G401.6 (cell line): ENCODE results near the gene CIRBP.

Source experiments
- FAIRE-seq: peaks from 2 replicates; lab custom pipeline; 2012; peaks lifted over from hg19 to GRCh38; lab: Jason Lieb, UNC

CIRBP gene

GRCh38 chr19:1256646-1257474, 12.3 kb upstream of the CIRBP start:
- FAIRE-seq: no peak

- FAIRE-seq: peak; percentile 65
These were observed 11.5 kb upstream of the CIRBP start for GRCh38 chr19:1257475-1258162.

- FAIRE-seq: no peak
These were observed 11.0 kb upstream of the CIRBP start for GRCh38 chr19:1258163-1258492.

GRCh38 chr19:1258707-1259205, 10.4 kb upstream of the CIRBP start:
- FAIRE-seq: peak; percentile 86

GRCh38 chr19:1259206-1259875, 9.8 kb upstream of the CIRBP start:
- peak; percentile 37 for FAIRE-seq

GRCh38 chr19:1259876-1260748, 9.0 kb upstream of the CIRBP start:
- no peak for FAIRE-seq

GRCh38 chr19:1260749-1261537, 8.2 kb upstream of the CIRBP start:
- no peak for FAIRE-seq

- no peak for FAIRE-seq
These were observed 7.7 kb upstream of the CIRBP start for GRCh38 chr19:1261538-1261797.

- FAIRE-seq: no peak
These were observed 7.1 kb upstream of the CIRBP start for GRCh38 chr19:1261798-1262622.

GRCh38 chr19:1262623-1263123, 6.5 kb upstream of the CIRBP start:
- no peak for FAIRE-seq

- FAIRE-seq: no peak
These were observed 5.9 kb upstream of the CIRBP start for GRCh38 chr19:1263188-1263587.

- no peak for FAIRE-seq
These were observed 4.1 kb upstream of the CIRBP start for GRCh38 chr19:1264801-1265614.

GRCh38 chr19:1265615-1266128, 3.5 kb upstream of the CIRBP start:
- FAIRE-seq: no peak

GRCh38 chr19:1266129-1266915, 2.8 kb upstream of the CIRBP start:
- peak; percentile 83 for FAIRE-seq

GRCh38 chr19:1266916-1267476, 2.1 kb upstream of the CIRBP start:
- FAIRE-seq: no peak

- FAIRE-seq: no peak
These were observed 1.5 kb upstream of the CIRBP start for GRCh38 chr19:1267477-1268225.
